ENCODE data around the gene HGS. TPM values are rescaled to one million over a fixed set of nuclear protein-coding genes. Genes with fewer than 3 reads are reported as not detected.

Gene HGS
- total RNA-seq, 4 donors from 2014 or later = 118 to 186 (median 171) TPM

DNA sequence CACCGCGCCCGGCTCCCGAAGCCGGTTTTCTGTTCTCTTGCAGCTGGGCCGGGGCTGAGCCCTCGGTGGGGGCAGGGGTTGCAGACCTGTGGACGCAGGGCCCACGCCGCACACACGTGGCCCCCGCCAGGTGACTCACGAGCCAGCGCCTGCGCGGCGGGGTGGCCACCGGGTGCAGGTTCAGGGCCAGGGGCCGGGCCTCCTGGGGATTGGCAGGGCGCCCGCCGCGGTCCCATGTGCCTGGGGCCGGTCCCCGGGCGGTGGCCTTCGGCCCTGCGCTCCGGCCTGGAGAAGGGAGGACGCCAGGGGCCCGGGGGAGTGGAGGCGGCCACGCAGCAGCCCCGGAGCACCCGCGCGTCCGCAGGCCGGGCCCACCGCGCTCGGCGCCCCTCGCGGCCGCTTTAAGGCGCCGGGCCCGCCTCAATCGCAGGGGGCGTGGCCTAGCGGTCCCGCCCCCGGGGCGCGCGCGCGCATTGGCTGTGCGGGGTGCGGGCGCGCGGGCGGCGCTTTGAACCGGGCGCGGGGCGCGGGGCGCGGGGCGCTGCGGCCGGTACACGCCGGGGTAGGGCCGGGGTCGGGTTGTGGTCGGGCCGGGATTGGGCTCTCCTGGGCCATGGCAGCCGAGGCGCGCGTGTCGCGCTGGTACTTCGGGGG is 28.1 kb downstream of the HGS start, which contains the start of gene SLC25A10:
SLC25A10 (plus strand) TSS at position 471 of the 654 bp plus-strand sequence; CDS start at position 614, 143 bp downstream.
- peaks cover 7 to 48% (median 14%) of the 10 kb centered on the region in 4 donors for H3K4me1 ChIP-seq

DNA sequence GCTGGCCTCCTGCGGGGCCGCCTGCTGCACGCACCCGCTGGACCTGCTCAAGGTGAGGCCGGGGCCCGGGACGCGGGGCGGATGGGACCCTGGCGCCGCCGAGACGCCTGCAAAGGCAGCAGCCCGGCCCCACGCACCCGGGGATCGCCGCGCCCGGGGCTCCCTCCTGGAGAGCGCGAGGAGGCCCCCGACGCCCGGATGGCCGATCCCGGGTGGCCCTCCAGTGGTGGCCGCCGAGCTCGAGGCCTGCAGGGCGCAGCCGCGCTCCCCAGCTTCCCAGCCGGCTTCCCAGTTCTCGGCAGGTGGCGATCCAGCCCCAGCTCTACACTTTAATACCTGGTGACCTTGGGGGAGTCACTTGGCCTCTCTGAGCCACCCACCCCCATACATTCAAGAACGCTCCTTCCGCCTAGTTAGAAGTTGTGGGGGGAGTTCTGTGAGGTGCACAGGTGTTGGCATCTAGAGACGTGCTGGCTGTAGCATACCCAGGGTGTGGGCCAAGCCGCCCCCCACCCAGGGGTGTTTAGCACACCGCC is 28.7 kb downstream of the HGS start:
- DNase-seq = peak in 1 of 3 donors; percentile 75
- Histone ChIP-seq H3K4me3 (peak overlapping the region; percentile 82 to 99 (median 94)), H3K36me3 (peaks cover 0 to 40% (median 0%) of the 10 kb centered on the region in 3 donors)

More for the DNA sequence above, 28.1 kb downstream of the HGS start, which contains the start of gene SLC25A10:
- DNase-seq = peak; percentile 77 to 94 (median 94)
- H3K36me3 ChIP-seq = peaks cover 0 to 40% (median 0%) of the 10 kb centered on the region in 3 donors
- H3K27me3 ChIP-seq = no peaks in the 10 kb centered on the region
- peak within 1 kb of the TSS; percentile 82 to 99 (median 94) for H3K4me3 ChIP-seq
- H3K27ac ChIP-seq = peak within 1 kb of the TSS; percentile 77 to 95 (median 82)
- H3K9me3 ChIP-seq = no peaks in the 10 kb centered on the region
- TF ChIP-seq CTCF (IDR thresholded peaks at IDR 0.05) (peak in 4 of 6 experiments; percentile 12 to 51 (median 48)), POLR2A (IDR thresholded peaks at IDR 0.05) (peak; percentile 55 to 83)

GRCh38 chr17:81713004-81713555 is 29.3 kb downstream of the HGS start:
- no peak for TF ChIP-seq POLR2A (IDR thresholded peaks at IDR 0.05)
- TF ChIP-seq CTCF (IDR thresholded peaks at IDR 0.05) = no peak
- Histone ChIP-seq H3K27me3 (no peaks in the 10 kb centered on the region), H3K36me3 (peaks cover 0 to 40% (median 0%) of the 10 kb centered on the region in 3 donors), H3K4me3 (peak overlapping the region; percentile 82 to 99 (median 94)), H3K27ac (peak overlapping the region in 3 of 4 donors; percentile 79 to 95 (median 86)), H3K9me3 (no peaks in the 10 kb centered on the region), H3K4me1 (peaks cover 7 to 48% (median 14%) of the 10 kb centered on the region in 4 donors)
- no peak for DNase-seq

More for the DNA sequence above, 28.7 kb downstream of the HGS start:
- Histone ChIP-seq H3K4me1 (peaks cover 7 to 48% (median 14%) of the 10 kb centered on the region in 4 donors), H3K9me3 (no peaks in the 10 kb centered on the region), H3K27me3 (no peaks in the 10 kb centered on the region), H3K27ac (peak overlapping the region; percentile 77 to 95 (median 82))
- peak in 3 of 6 experiments; percentile 29 to 40 (median 32) for TF ChIP-seq CTCF (IDR thresholded peaks at IDR 0.05)
- TF ChIP-seq POLR2A (IDR thresholded peaks at IDR 0.05) = peak in 1 of 2 donors; percentile 19

DNA sequence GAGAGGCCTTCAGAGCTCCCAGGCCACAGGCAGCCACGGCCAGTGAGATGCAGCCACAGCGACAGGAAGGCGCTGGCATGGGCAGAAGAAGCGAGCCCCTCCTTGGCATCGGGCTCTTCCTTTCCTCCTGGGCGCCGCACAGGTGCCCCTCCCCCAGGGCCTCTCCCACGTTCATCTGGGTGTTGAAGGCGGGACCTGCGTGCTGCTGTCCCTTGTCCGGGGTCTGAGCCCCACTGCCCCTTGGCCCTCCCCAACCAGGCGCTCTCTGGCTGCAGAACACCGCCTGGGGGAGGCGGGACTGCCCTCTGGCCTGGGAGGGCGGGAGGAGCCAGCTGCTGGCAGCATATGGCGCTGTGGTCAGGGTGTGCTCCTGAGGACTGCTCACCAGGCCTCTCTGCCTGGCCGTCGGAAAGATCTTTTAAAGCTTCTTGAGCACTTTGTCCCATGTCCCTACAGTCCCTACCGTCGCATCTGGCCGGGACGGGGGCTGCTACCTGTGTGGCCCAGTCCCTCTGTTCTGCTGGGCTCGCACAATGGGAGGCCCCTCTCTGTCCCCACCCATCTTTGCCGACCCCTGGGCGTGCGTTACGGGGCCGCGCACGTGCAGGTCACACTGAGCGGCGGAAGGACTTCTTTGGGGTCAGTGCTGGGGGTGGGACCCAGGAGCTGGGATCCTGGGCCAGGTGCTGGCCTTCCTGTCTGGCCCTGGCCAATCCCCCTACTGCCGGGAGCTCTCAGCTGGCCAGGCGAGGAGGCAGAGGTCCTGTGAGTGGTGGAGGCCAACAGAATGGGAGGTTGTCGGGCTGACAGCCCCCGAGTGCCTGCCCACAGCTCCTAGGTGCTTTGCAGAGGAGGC is 30.0 kb downstream of the HGS start:
- peaks cover 0 to 39% (median 0%) of the 10 kb centered on the region in 3 donors for H3K36me3 ChIP-seq
- peak in 2 of 3 donors; percentile 78 to 87 for DNase-seq
- no peaks in the 10 kb centered on the region for H3K9me3 ChIP-seq
- peak overlapping the region in 3 of 4 donors; percentile 82 to 99 (median 94) for H3K4me3 ChIP-seq
- TF ChIP-seq CTCF (IDR thresholded peaks at IDR 0.05) (no peak), POLR2A (IDR thresholded peaks at IDR 0.05) (peak; percentile 32 to 61)
- H3K27ac ChIP-seq = peak overlapping the region in 3 of 4 donors; percentile 79 to 95 (median 86)
- no peaks in the 10 kb centered on the region for H3K27me3 ChIP-seq
- H3K4me1 ChIP-seq = peaks cover 7 to 48% (median 14%) of the 10 kb centered on the region in 4 donors

Measured in Peyer's patch (tissue), 4 donors.